GM12891 (cell line): ENCODE measurements around the gene SPTA1.
"Not testable (repeated sequence)": the region's sequence is repeated elsewhere in the genome, so short reads cannot be mapped to it uniquely, and the experiment has no call there.

Experiments
- DNase-seq: peaks from one replicate; pipeline ENCODE4 v3.0.0; 2011; ENCODE audit warnings: low spot score; ENCODE audit not compliant: insufficient read length
- FAIRE-seq: peaks from 2 replicates; lab custom pipeline; 2011; peaks lifted over from hg19 to GRCh38; lab: Jason Lieb, UNC
- PAX5 ChIP-seq: IDR thresholded peaks from 2 replicates; pipeline ENCODE4 v1.6.1; 2011; ENCODE audit warnings: low read length, moderate library complexity, mild to moderate bottlenecking; ENCODE audit not compliant: insufficient read depth, severe bottlenecking
- POLR2A ChIP-seq: IDR thresholded peaks from 2 replicates; pipeline ENCODE4 v1.6.1; 2011; ENCODE audit warnings: low read depth, low read length, control low read depth
- POLR2AphosphoS5 ChIP-seq: IDR thresholded peaks from 2 replicates; pipeline ENCODE4 v1.6.1; 2011; ENCODE audit warnings: low read depth, low read length, control low read depth
- POU2F2 ChIP-seq: IDR thresholded peaks from 2 replicates; pipeline ENCODE4 v1.6.1; 2011; ENCODE audit warnings: low read depth, mild to moderate bottlenecking, control low read depth, low read length, moderate library complexity
- SPI1 ChIP-seq: IDR thresholded peaks from 2 replicates; pipeline ENCODE4 v1.6.1; 2011; ENCODE audit warnings: low read depth, low read length, control low read depth
- TAF1 ChIP-seq: IDR thresholded peaks from 2 replicates; pipeline ENCODE4 v1.6.1; 2011; ENCODE audit warnings: low read depth, low read length, control low read depth

The SPTA1 gene

DNA sequence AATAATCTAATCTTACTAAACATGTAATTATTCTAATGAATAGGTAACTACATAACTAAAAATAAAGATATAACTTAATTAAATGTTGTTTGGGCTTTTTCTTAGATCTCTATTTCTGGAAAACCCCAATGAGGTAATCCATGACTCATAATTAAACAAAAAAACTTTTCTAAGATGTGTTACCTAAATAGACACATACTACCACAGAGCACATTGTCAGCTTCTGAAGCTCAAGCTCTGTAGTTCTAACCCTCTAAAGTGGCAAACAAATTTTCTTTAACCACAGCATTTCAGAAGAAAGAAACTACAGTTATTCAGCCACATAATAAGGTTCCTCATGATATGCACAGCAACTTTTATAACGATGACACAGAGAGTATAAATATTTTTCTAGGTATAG is 29.8 kb upstream of the SPTA1 start:
- TF ChIP-seq TAF1 (no peak), POLR2AphosphoS5 (no peak), POLR2A (no peak), POU2F2 (no peak), SPI1 (no peak), PAX5 (no peak)
- FAIRE-seq (no peak), DNase-seq (no peak)

DNA sequence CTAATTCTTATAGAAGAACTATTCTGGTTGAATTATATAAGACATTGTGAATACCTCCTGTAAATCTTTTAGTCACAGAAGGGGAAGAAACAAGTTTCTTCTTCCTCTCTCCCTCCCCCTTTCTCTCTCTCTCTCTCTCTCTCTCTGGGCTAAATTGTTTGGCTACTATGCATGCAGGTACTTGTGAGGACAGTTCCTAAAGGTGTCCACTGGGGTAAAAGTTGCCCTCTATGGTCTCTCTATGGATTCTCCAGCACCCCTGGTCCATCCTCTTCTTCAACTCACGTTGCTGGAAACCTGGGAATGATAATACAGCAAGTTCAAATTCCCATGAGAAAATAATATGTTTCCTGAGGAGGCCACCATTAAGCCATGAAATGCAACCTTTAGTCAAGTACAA is 28.2 kb upstream of the SPTA1 start:
- TF ChIP-seq POLR2A (no peak), POLR2AphosphoS5 (no peak), PAX5 (no peak), SPI1 (no peak), TAF1 (no peak), POU2F2 (no peak)
- FAIRE-seq = no peak
- no peak for DNase-seq

DNA sequence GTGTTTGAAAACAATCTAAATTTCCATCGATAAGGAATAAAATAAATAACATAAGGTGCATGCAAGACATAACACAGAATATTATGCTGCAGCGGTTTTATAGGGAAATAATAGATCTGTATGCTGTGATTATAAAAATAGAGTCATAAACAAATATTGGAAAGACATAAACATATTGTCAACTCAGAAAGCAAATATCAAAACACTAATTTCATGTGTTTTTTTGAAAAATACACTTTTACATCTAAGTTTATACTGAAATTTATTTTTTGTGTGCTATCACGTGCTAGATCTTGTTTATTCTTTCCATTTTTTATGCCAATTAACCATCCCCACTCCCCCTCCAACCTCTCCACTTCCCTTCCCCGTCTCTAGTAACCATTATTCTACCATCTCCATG is 24.6 kb upstream of the SPTA1 start:
- DNase-seq (no peak), FAIRE-seq (no peak)
- no peak for TF ChIP-seq POU2F2
- no peak for TF ChIP-seq POLR2A
- no peak for TF ChIP-seq PAX5
- TF ChIP-seq TAF1 = no peak
- no peak for TF ChIP-seq SPI1
- no peak for TF ChIP-seq POLR2AphosphoS5

DNA sequence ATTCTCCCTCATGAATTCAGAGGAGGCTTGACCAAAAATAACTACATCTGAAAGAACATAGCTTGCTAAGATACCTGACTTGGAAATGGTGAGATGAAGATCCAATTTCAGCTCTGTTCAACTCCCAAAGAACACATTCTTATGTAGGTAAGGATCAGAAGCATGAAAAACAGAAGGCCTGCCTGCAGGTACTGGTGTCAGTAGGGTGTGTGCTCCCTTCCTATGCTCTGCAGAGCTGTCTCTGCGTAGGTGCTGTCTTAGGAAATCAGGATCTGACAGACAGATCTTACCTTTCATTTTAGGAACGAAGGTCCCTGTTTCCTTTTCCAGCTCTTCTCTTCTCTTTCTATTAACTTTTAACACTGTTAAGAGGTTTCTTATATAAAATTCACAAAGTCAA is 19.6 kb upstream of the SPTA1 start:
- no peak for FAIRE-seq
- TF ChIP-seq POLR2AphosphoS5 = no peak
- TF ChIP-seq TAF1 = no peak
- no peak for TF ChIP-seq SPI1
- TF ChIP-seq PAX5 = no peak
- TF ChIP-seq POU2F2 = no peak
- TF ChIP-seq POLR2A = no peak

DNA sequence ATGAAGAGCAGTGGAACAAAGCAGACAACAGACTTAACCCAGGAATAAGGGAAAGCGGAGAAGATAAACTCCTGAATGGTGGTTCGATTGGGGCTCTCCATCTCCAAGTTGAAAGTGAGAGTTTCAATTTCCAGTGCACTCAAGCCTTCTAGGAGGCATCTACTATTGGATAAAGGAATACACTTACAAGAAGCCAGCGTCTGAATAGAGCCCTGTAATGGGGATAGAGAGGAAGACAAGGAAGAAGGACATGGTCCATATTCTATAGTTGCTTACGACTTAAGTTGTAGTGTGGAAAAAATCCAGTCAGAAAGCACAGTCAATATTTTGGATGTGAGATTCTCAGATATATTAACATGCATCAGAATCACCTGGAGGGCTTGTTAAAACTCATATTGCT is 14.0 kb upstream of the SPTA1 start, which contains the start of gene OR6K2:
Gene OR6K2, minus strand, starts transcription at position 101 of the 400 bp plus-strand sequence. Its CDS starts 0 bp downstream, at position 101.
- DNase-seq = no peak
- TF ChIP-seq POLR2A = no peak
- TF ChIP-seq TAF1 = no peak
- TF ChIP-seq POLR2AphosphoS5 = no peak
- no peak for TF ChIP-seq PAX5
- no peak for TF ChIP-seq SPI1
- no peak for TF ChIP-seq POU2F2
- FAIRE-seq = no peak

More for the DNA sequence above, 19.6 kb upstream of the SPTA1 start:
- no peak for DNase-seq

DNA sequence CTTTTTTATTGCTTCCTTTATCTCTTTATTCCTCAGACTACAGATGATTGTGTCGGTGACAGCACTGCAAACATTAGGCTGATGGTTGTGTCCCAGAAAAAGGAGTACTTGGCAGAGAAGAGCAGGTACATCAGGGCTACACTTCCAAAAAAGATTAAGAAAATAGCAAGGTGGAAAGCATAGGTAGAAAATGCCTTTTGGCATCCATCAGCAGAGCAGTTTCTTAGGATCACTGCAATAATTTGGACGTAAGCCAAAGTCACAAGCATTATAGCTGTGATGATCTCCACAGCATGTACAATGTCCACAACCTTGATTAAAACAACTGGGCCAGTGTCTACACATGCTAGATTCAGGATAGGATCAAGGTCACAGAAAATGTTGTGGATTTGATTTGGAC is 8.1 kb upstream of the SPTA1 start:
- FAIRE-seq (no peak), DNase-seq (no peak)
- TF ChIP-seq TAF1 (no peak), POU2F2 (no peak), PAX5 (no peak), POLR2AphosphoS5 (no peak), SPI1 (no peak), POLR2A (no peak)

DNA sequence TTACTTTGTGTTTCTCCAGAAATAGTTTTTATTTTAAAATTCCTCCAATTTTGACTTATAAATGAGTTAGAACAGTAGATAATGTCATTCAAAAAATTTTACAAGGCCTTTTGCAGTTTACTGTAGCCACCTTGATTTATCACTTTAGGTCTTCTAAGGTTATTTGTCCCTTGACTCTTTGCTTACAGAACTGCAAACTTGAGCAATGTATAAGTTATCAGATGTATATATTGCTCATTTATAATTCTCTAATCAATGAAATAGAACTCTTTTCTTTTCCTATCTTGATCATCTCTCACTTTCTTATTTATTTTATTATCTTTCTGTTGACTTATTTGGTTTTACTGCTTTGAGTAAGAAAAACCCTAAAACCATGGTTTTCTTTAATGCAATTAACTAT is 5.8 kb upstream of the SPTA1 start:
- no peak for TF ChIP-seq TAF1
- TF ChIP-seq POU2F2 = no peak
- TF ChIP-seq SPI1 = no peak
- no peak for TF ChIP-seq PAX5
- no peak for TF ChIP-seq POLR2A
- no peak for TF ChIP-seq POLR2AphosphoS5
- no peak for FAIRE-seq
- no peak for DNase-seq

DNA sequence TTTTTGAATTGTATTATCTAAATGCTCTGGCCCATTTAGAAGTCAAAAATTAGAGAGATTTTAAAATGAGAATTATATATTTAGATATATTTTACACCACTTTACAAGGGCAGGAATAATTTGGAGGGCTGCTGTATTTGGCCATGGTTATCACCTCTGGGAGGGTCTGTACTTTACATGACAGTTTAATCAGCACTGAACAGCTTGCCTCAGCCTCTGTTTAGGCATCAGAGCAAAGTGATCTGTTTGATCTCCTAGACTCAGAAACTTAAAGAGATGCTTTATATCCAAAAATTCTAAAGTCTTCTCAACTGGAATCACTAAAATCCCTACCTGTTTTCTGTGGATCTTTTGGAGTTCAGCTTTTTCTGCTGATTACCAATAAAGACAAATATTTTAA is 5.4 kb upstream of the SPTA1 start:
- TF ChIP-seq POLR2AphosphoS5 (no peak), POU2F2 (no peak), SPI1 (no peak), POLR2A (no peak), TAF1 (no peak), PAX5 (no peak)
- FAIRE-seq (no peak), DNase-seq (no peak)

DNA sequence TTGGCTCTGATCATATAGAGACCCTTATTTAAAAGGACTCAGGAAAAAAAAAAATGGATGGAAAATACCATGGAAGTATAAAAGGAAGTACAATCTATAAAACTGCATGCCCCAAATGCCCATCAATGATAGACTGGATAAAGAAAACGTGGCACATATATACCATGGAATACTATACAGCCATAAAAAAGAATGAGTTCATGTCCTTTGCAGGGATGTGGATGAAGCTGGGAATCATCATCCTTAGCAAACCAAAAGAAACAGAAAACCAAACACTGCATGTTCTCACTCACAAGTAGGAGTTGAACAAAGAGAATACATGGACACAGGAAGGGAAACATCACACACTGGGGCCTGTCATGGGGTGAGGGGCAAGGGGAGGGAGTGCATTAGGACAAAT is 4.6 kb upstream of the SPTA1 start:
- not testable (repeated sequence) for FAIRE-seq, DNase-seq

DNA sequence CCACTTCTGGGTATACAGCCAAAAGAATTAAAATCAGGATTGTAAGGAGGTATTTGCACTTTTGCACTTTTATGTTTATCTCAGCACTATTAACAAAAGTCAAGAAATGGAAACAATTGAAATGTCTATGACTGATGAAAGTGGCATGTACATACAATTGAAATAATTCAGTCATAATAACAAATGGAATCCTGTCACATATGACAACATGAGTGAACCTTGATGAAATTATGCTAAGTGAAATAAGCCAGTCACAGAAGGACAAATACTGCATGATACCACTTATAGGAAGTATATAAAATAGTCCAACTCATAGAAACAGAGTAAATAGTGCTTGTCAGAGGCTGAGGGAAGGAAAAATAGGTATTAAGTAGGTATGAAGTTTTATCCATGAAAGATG is 3.4 kb upstream of the SPTA1 start:
- FAIRE-seq = no peak
- no peak for DNase-seq
- no peak for TF ChIP-seq PAX5
- TF ChIP-seq TAF1 = no peak
- no peak for TF ChIP-seq POU2F2
- TF ChIP-seq POLR2A = no peak
